GM13977 (cell line): ENCODE measurements around the gene C12orf42.
A peak's percentile ranks its signal among the peaks of the same experiment; 100 is the strongest.
"Not testable (repeated sequence)": the region's sequence is repeated elsewhere in the genome, so short reads cannot be mapped to it uniquely, and the experiment has no call there.

Experiments used
- DNase-seq: peaks from one replicate; pipeline ENCODE4 v3.0.0; 2012; ENCODE audit warnings: low spot score
- in situ Hi-C: fragments of 300-500 bp; cut with MboI; formaldehyde crosslinking; loops from one replicate; pipeline ENCODE4 v1.12.0; 2022; ENCODE audit warnings: low sequenced_read_pairs, low pct_unique_long_range_greater_than_20kb, mixed read lengths, inconsistent platforms; ENCODE audit not compliant: unreplicated experiment
- TF ChIP-seq, protein P1 (sequence below): IDR thresholded peaks from 2 replicates; pipeline ENCODE4 v1.5.1; 2012; ENCODE audit warnings: mild to moderate bottlenecking, control low read depth; ENCODE audit not compliant: insufficient read depth; ENCODE audit errors: extremely low read depth, missing control alignments

C12orf42 gene

DNA sequence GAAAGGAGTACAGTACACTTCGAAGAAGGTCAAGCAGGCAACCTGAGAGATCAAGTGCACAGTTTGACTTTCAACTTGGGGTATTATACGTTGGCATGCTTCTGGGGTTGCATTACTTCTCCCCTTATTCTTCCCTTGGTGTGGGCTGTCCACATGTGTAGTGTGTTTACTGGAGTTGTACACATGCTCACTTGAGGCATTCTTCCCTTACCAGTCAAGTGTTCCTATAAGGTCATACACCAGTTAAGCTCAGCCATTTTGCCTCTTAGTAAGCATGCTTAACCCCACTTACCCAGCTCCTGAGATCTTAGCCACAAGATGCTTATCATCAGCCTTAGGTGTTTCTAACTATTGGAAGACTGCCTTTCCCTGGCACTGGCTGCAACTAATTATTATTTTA, 63.8 kb downstream of the C12orf42 start:
- TF ChIP-seq, protein P1, sequence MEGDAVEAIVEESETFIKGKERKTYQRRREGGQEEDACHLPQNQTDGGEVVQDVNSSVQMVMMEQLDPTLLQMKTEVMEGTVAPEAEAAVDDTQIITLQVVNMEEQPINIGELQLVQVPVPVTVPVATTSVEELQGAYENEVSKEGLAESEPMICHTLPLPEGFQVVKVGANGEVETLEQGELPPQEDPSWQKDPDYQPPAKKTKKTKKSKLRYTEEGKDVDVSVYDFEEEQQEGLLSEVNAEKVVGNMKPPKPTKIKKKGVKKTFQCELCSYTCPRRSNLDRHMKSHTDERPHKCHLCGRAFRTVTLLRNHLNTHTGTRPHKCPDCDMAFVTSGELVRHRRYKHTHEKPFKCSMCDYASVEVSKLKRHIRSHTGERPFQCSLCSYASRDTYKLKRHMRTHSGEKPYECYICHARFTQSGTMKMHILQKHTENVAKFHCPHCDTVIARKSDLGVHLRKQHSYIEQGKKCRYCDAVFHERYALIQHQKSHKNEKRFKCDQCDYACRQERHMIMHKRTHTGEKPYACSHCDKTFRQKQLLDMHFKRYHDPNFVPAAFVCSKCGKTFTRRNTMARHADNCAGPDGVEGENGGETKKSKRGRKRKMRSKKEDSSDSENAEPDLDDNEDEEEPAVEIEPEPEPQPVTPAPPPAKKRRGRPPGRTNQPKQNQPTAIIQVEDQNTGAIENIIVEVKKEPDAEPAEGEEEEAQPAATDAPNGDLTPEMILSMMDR: no peak
- in situ Hi-C loops: no loop called here
- no peak for DNase-seq

DNA sequence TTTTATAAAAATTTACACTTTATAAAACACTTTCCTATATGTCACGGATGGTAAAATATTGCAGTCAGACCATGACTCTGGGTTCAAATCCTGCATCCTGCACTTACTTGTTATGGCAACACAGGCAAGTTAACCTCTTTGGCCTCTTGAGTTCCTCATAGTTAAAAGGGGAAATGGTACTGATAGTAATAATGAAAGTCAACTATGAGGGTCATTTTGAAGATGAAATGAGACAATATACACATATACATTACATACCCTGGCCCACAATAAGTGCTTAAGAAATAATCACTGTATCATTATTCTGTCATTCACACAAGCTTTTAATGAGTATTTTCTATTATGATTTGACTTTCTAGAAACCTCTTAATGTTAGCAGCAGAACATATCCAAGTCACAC, 64.4 kb downstream of the C12orf42 start:
- TF ChIP-seq, protein P1: no peak
- in situ Hi-C loops: no loop called here
- peak; percentile 19 for DNase-seq

DNA sequence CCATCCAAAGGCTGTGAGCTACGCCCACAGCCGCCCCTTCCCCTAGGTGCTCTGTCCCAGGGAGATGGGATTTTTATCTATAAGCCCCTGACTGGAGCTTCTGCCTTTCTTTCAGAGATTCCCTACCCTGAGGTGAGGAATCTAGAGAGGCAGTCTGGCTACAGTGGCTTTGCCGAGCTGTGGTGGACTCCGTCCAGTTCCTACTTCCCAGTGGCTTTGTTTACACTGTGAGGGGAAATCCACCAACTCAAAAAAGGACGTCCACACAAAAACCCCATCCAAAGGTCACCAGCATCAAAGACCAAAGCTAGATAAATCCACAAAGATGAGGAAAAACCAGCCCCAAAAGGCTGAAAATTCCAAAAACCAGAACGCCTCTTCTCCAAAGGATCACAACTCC, 70.1 kb downstream of the C12orf42 start:
- DNase-seq, in situ Hi-C loops: not testable (repeated sequence)

GRCh38 chr12:103424849-103425586, 70.8 kb downstream of the C12orf42 start:
- DNase-seq, in situ Hi-C loops: not testable (repeated sequence)

GRCh38 chr12:103423516-103423910, 72.3 kb downstream of the C12orf42 start:
- TF ChIP-seq, protein P1: no peak
- DNase-seq: no peak
- in situ Hi-C loops: no loop called here

GRCh38 chr12:103422746-103423515, 72.8 kb downstream of the C12orf42 start:
- no peak for DNase-seq
- in situ Hi-C loops: no loop called here
- TF ChIP-seq, protein P1: no peak

- DNase-seq: no peak
- TF ChIP-seq, protein P1: no peak
These were observed 73.4 kb downstream of the C12orf42 start for GRCh38 chr12:103422328-103422727.

More at GRCh38 chr12:103422328-103422727, 73.4 kb downstream of the C12orf42 start:
- in situ Hi-C loops: no loop called here
